Measurements from ENCODE around the gene MACROD1.
"Not testable (repeated sequence)": the region's sequence is repeated elsewhere in the genome, so short reads cannot be mapped to it uniquely, and the experiment has no call there.

Gene MACROD1

DNA sequence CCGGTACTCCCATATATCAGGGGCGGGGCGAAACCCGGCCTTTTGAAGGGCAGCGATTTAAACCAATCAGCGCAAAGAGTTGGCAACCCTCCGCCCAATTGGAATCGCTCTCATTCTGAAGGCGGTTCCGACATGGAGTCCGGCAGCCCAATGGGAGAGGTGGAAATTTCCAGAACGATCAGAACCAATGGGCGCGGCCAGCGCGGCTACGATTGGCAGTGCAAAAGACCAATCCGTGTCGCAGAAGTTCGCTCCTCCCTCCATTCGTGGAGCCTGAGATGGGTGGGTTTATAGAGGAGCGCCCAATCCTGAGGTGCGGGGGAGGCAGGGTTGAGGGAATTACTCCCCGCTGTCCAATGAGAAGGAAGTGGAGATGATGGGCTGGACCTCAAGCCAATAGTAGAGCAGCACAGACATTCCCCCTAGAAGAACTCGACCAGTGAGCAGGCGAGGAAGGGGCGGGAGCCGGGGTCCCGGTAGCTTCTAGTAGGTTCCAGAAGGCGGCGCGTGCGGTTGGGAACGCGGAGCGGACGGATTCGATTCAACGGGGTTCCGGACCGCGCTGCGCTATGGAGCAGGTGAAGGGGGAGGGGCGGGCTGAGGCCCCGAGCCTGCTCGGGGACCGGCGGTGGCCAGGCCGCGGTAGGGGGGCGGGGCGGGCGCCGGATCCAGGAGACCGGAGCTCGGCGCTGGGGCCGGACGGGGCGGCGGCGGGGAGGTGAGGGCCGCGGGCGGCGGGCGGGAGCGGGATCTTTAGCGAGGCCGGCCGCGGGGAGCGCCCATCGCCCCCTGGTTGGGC lies 20.0 kb upstream of the MACROD1 start, which contains the start of gene STIP1:
Gene STIP1, plus strand, starts transcription at position 479 of the 799 bp plus-strand sequence. Its CDS starts 91 bp downstream, at position 570.
- peak; percentile 97 to 99 for DNase-seq (ENCODE audit: extremely low read depth in 1 of 2, low read depth in 1 of 2)

DNA sequence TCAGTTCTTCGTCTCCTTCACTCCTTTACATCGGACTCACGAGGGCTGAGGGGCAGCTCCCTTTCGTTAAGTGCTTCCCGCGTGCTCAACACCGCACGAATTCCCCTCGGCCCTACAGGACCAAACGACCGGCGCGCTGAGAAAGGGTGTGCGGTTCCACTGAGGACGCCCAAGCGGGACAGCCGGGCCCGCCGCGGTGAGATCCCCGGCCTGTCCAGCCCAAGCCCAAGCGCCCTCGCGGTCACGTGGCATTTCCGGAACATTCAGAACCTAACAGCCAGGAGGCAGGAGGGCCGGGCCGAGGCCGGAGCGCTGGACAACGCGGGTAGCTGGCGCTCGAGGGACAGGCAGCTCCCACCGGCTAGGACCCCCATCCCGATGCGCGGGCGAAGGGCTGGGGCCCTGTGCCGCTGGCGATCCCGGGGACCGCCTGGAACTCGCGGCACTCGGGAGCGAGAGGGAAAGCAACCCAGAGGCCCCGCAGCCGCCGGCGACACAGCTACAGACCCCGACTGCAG lies 19.3 kb upstream of the MACROD1 start:
- DNase-seq (ENCODE audit: extremely low read depth in 1 of 2, low read depth in 1 of 2), result no peak

DNA sequence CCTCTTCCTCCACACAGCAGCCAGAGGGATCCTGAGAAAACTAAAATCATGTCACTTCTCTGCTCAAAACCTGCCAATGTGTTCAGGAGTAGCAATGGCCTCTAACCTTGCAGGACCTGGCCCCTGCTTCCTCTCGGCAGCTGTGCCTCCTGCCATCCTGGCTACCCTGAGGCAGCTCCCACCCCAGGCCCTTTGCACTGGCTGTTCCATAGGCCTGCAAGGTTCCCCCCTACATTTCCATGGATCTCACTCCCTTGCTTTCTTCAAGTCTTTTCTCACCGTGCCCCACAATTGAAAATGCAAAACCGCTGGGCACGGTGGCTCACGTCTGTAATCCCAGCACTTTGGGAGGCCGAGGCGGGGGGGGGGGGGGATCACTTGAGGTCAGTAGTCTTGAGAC lies 18.0 kb upstream of the MACROD1 start:
- DNase-seq (ENCODE audit: extremely low read depth in 1 of 2, low read depth in 1 of 2), result no peak

DNA sequence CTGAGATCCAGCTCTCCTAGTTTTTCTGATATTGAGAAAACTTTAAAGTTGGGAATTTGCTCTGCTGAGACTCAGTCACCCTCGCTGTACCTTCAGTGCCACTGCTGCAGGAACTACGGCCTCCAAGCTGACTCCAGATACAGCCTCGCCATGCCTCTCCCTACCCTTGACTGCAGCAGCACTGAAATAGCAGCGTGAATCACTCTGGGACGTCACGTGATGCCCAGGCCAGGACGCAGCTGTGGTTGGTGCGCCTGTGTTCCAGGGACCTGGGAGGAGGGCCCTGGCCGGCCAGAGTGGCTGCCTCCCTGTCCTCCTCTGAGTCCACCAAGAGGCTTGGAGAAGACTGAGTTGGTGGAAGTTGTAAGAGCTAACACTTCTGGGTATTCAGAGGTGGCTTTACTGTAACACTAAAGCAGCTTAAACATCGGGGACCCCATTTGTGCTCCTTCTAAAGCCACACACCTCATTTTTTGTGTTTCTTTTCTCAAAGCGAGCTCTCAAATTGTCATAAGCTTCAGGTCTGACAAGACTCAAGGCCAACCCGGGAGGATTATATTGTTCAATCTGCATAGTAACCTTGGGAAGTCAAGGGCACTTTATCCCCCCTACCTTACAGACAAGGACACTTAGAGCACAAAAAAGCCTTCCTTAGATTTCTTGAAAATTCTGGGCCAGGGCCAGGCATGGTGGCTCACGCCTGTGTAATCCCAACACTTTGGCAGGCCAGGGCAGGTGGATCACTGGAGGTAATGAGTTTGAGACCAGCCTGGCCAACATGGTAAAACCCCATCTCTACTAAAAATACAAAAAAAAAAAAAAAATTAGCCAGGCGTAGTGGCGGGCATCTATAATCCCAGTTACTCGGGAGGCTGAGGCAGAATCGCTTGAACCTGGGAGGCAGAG lies 15.8 kb upstream of the MACROD1 start:
- peak in 1 of 2 donors; percentile 25 for DNase-seq (ENCODE audit: extremely low read depth in 1 of 2, low read depth in 1 of 2)

DNA sequence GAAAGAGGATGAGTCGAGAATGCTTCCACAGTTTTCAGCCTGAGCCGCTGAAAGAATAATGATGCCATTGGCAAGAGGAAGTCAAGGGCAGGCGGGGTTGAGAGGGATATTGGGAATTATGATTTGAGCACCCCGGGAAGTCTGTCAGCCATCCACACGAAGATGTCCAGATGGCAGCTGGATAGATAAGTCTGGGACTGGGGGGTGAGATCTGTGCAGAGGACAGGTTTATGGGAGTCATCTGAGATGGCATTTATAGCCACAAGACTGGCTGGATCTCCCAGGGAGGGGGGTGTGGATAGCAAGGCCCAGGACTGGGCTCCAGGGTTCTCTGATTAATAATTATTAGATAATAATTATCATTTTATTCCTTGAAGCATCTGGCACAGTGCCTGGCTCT lies 15.0 kb upstream of the MACROD1 start:
- no peak for DNase-seq (ENCODE audit: extremely low read depth in 1 of 2, low read depth in 1 of 2)

DNA sequence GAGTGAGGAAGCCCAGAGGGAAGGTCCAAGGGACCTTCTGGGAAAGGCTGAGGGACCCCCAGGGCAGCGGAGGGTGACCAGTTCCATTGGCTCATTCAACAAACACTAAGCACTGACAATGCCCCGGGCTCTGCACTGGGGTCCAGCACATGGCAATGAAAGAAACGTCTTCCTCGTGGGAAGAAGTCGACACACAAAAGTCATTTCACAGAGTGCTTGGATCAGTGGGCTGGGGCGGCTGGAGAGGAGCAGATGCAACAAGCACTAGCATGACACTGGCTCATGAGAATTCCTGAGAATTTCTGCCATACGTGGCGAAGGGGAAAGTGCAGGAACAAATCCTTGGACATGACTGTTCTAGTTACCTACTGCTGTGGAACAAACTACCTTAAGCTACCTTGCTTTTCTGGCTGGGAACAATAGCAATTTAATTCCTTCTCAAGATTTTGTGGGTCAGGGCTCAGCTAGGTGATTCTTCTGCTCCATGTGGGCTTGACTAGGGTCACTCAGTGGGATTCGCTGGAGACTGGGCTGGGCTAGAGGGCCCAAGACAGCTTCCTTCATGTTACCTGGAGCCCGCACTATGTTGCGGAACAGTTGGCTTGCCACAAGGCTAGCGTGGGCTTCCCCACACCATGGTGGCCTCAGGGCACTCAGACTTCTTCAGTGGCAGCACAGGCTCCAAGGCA lies 13.2 kb upstream of the MACROD1 start:
- DNase-seq (ENCODE audit: extremely low read depth in 1 of 2, low read depth in 1 of 2), result no peak

DNA sequence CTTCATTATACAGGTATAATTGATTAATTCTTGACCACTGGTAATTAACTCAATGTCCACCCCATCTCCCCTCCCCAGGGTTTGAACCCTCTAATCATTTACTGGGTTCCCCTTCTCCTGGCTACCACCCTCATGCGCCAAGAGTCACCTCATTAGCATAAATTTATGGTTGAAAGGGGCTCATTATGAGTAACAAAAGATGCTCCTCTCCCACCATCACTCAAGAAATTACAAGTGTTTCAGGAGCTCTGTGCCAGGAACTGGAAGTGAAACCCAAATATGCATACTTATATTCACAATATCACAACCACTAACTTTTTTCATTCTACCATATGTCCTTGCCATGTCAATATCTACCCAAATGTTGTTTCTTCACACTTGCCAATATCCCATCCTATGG lies 12.3 kb upstream of the MACROD1 start:
- no peak for DNase-seq (ENCODE audit: extremely low read depth in 1 of 2, low read depth in 1 of 2)

DNA sequence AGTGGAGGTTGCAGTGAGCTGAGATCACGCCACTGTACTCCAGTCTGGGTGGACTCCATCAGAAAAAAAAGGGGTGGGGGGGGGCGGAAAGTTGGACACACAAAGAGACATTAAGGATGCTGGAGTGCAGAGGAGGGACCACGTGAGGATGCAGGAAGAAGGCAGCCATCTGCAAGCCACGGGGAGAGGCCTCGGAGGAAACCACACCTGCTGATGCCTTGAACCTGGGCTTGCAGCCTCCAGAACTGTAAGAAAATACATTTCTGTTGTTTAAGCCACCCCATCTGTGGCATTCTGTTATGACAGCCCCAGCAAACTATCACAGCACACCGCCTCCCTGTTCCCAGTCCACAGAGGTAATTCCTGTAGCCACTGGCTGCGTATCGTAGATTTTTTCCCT lies 10.8 kb upstream of the MACROD1 start:
- DNase-seq (ENCODE audit: extremely low read depth in 1 of 2, low read depth in 1 of 2), result no peak

DNA sequence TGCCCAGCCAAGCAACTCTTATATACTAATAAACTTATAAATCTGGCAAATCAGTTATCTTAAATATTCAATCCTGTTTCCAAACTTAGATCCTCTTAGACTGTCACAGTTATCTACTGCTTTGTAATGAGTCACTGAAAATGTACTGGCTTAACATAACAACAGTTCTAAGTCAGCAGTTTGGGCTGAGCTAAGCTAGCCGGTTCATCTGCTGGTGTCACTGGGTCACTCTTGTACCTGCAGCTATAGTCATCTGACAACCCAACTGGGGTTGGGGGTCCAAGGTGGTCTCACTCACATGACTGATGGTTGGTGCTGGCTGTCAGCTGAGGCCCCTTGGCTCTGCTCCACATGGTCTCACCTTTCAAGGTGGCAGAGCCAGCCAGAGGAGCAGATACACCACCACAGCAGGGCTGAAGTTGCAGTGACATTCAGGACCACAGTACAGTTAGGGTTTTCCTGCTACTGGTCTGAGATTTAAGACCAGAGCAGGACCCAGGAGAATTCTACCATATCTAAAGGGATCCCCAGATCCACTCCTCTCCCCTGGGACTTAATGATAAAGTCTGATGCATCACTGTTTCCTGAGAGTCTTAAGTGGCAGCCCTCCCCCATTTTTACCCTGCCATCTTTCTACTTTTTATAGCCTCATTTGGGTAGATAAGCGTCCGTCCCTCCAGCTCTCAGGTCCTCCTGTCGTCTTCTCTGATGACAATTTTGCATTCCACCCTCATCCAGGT lies 7.9 kb upstream of the MACROD1 start:
- no peak for DNase-seq (ENCODE audit: extremely low read depth in 1 of 2, low read depth in 1 of 2)

DNA sequence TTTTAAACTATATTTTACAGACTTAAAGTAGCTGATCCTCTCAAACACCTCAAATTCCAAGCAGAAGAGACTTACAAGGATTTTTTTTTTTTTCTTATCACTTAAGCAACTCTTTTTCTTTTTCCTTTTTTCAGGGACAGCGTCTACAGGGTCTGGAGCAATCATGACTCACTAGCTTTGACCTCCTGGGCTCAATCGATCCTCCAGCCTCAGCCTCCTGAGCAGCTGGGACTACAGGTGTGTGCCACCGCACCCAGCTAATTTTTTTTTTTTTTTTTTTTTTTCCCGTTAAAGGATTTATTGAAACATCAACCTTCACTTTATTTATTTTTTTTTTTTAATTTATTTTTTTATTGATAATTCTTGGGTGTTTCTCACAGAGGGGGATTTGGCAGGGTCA lies 4.5 kb upstream of the MACROD1 start:
- no peak for DNase-seq (ENCODE audit: extremely low read depth in 1 of 2, low read depth in 1 of 2)

DNA sequence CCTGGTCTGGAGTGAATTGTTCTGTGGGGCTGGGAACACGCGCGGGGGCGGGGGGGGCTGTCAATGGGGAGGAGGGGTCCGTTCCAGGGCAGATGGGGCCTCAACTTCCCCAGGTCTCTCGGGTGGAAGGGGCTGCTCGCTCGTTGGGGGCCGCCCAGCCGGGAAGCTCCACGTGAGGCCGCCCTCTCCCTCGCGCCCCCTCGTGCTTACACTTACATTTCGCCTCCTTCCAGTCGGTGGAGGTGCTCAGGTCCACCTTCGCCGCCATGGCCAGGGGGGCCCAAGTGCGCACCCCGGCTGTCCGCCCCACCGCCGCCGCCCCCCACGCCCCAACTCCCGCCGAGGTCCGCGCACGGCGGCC lies 452 bp downstream of the MACROD1 start:
- no peak for DNase-seq (ENCODE audit: extremely low read depth in 1 of 2, low read depth in 1 of 2)

DNA sequence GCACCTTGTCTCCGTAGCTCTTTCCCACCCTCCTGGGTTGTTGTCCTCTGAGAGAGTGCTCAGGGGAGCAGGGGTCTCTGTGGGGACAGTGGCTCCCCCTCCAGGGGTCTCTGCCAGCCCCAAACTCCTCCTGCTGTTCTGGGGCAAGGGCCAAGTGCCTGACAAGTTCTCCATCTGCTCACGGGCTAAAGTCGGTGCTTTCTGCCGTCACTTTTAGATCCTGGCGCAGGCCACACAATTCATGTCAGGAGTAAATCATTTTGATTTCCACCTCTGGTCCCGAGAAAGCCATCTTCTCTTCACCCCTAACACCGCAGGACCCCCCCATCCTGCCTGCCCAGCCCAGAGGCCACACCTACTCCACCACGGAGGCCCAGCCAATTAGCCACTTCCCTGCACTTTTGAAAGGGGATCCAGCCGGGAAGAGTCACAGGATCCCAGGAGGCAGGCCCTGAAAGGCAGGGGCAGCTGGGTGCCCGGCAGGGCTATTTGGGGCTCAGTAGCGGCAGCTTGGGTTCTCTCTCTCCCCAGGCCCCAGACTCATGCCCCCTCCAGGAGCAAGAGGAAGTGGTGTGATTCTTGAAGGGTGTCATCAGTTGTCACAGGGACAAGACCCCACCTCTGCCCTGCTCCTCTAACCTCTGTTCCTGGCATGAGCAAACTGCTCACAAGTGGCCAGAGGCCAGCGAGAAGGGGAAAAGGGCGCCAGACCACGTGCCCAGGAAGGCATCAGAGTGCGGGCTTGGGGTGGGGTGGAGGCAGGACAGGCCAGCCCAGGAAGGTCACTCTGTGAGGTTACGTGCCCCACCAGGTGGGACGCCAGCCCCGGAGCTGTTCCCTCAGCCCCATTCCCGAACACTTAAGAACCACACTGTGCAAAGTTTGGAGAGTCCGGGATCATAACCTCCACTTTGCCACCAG lies 1.3 kb downstream of the MACROD1 start:
- DNase-seq (ENCODE audit: extremely low read depth in 1 of 2, low read depth in 1 of 2), result no peak

DNA sequence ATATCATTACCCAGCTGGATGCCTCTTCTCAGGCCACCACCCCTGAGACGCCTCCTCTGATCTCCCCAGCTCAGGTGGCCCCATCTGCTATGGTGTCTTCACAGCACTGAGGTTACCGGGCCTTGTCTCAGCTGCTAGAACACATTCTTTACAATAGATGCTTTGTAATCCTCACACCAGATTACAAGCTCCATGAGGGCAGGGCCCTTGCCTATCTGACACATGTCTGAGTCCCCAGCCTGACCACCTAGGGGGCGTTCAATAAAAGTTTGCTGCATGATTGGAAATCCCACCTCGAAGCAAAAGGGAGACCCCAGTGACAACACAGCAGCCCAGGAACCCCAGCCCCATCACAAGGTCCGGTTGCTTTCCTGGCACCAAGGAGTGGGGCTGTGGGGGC lies 2.0 kb downstream of the MACROD1 start:
- no peak for DNase-seq (ENCODE audit: extremely low read depth in 1 of 2, low read depth in 1 of 2)

DNA sequence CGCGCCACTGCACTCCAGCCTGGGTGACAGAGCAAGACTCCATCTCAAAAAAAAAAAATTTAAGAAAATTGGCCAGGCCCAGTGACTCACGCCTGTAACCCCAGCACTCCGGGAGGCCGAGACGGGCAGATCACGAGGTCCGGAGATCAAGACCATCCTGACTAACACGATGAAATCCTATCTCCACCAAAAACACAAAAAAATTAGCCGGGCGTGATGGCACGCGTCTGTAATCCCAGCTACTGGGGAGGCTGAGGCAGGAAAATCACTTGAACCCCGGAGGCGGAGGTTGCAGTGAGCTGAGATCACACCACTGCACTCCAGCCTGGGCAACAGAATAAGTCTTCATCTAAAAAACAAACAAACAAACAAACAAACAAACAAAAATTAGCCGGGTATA lies 3.1 kb downstream of the MACROD1 start:
- DNase-seq (ENCODE audit: extremely low read depth in 1 of 2, low read depth in 1 of 2), result not testable (repeated sequence)

DNA sequence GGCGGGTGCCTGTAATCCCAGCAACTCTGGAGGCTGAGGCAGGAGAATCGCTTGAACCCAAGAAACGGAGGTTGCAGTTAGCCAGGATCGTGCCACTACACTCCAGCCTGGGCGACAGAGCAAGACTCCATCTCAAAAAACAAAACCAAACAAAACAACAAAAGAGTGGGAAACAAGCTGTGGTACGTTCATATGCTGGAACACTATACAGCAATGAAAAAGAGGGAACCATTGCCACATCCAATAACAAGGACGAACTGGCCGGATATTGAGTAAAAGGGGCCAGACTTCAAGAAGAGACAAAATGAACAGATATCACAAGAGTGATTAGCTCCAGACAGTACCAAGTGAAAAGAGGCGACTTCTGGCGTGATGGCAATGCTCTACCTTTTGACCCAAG lies 4.9 kb downstream of the MACROD1 start:
- DNase-seq (ENCODE audit: extremely low read depth in 1 of 2, low read depth in 1 of 2), result no peak

DNA sequence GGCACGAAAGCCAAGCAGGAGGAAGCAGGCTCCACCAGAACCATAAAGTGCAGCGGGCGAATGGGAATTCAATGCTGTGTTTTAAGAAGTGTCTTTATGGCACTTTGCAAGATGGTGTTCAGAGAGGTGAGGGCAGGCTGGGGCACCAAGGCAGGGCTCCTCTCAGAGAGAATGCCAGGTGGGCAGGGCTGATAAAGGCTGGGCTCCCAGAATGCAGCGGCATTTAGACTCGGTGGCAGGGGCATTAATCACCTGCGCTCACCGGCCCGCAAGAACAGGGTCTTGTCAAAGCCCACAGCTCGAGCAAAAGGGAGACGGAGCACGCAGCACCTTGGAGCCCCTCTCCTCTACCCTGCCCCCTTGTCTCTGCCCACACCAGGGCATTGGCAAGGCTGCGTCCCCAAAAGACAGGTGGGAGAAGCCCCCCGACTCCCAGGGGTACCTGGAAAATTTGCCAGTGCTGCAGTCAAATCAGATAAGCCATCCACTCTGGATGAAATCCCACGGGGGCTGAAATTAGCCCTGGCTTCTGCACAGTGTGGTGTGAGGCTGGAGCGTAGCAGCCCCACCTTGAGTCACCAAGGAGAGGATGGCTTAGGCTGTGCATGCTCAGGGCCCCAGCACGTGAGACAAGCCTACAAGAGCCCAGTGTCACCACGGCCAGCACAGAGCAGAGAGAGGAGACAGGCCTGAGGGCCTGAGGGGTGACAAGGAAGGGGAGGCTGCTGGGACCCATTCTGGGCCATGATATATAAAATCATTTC lies 8.1 kb downstream of the MACROD1 start:
- DNase-seq (ENCODE audit: extremely low read depth in 1 of 2, low read depth in 1 of 2), result no peak

DNA sequence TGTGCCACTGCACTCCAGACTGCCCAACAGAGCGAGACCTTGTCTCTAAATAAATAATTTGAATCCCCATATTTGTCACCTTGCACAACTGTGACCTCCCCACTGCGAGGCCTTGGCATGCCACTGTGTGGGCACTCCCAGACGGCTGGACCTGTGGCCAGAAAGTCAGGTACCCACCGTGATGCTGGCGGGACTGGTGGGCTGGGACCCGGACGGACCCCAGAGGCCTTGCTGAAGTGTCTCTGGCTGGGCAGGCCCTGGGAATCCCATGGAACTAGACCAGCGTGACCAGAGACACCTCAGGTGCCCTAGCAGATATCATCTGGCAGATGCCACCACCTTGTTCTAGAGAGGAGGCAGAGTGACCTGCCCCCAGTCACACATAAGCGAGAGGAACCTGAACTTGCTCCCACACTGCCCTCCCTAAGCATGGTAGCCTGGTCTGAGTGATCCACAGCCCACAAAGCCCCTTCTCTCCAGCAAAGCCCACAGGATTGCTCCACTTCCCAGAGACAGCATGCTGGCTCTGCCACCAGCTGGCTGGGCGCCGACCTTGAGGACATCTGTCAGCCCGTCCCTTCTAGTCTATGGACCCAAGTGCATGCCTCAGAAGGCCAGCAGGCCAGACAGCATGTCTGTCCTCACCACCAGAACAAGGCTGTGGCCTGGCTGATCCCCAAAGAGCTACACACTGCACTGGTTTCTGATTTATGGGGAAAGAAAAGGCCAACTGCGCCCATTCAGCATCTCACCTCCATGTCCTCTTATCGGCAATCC lies 9.5 kb downstream of the MACROD1 start:
- DNase-seq (ENCODE audit: extremely low read depth in 1 of 2, low read depth in 1 of 2), result no peak

DNA sequence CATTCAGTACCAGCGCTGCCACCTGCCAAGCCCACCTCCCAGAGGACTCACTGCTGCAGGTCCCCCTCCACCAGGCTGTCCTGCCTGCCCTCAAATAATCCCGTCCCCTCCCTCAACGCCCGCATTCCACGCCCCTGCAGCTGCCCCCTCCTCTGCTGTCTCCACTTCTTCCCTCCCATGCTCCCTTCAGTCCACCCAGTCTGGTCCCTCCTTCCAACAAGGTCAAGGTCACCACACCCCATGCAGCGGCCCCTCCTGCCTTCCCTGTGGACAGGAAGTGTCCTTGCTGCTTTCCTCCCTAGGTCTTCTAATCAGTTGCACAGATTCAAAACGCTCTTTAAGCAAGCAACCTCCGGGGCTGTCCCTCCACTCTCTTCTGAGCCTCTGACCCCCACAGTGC lies 12.1 kb downstream of the MACROD1 start:
- DNase-seq (ENCODE audit: extremely low read depth in 1 of 2, low read depth in 1 of 2), result no peak

All from stimulated activated CD8-positive, alpha-beta memory T cell treated with anti-CD3 and anti-CD28 coated beads, Interleukin-7, amount 100 ng/mL, for 48 hours (primary cell).